ENCODE data around the gene OSGIN1.

The OSGIN1 gene

DNA sequence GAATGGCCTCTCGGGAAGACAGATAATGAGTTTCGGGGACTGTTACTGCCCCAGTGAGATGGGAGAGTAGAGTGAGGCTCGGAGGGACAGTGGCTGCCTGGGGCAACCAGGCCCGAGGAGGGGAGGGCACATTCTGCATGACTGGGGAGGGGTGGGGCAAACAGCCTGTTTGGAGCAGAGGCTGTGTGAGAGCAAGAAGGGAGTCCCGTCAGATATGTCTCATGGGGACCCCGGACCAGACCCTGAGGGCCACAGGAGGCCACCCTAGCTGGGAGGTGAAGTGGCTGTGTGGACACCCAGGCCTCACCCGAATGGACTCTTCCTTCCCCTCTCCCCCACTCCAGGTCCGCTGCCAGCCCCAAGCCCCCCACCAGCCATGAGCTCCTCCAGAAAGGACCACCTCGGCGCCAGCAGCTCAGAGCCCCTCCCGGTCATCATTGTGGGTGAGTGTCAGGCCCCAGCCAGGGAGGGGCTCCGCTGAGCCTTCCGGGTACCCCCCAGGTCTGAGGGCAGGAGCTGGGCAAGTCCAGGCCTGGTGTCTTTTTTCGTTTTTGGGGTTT, 4.3 kb downstream of the OSGIN1 start:
- H3K27ac ChIP-seq (ENCODE audit: extremely low read depth, low read depth, low read length): no peak overlapping the region
- no peak for TF ChIP-seq RBAK (tag by site-specific recombination; IDR thresholded peaks at IDR 0.05)
- TF ChIP-seq ZNF791 (tag by site-specific recombination; IDR thresholded peaks at IDR 0.05): no peak
- no peak for TF ChIP-seq ZNF777 (tag by site-specific recombination; IDR thresholded peaks at IDR 0.05; ENCODE audit: borderline replicate concordance)
- TF ChIP-seq ZNF211 (tag by site-specific recombination; IDR thresholded peaks at IDR 0.05; ENCODE audit: low read depth): no peak
- TF ChIP-seq ZNF555 (tag by site-specific recombination; conservative IDR thresholded peaks at IDR 0.05): no peak
- TF ChIP-seq SP7 (tag by site-specific recombination; IDR thresholded peaks at IDR 0.05): no peak
- TF ChIP-seq, protein P1, sequence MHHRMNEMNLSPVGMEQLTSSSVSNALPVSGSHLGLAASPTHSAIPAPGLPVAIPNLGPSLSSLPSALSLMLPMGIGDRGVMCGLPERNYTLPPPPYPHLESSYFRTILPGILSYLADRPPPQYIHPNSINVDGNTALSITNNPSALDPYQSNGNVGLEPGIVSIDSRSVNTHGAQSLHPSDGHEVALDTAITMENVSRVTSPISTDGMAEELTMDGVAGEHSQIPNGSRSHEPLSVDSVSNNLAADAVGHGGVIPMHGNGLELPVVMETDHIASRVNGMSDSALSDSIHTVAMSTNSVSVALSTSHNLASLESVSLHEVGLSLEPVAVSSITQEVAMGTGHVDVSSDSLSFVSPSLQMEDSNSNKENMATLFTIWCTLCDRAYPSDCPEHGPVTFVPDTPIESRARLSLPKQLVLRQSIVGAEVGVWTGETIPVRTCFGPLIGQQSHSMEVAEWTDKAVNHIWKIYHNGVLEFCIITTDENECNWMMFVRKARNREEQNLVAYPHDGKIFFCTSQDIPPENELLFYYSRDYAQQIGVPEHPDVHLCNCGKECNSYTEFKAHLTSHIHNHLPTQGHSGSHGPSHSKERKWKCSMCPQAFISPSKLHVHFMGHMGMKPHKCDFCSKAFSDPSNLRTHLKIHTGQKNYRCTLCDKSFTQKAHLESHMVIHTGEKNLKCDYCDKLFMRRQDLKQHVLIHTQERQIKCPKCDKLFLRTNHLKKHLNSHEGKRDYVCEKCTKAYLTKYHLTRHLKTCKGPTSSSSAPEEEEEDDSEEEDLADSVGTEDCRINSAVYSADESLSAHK (tag by site-specific recombination; IDR thresholded peaks at IDR 0.05): no peak
- H3K36me3 ChIP-seq (ENCODE audit: control insufficient read depth in 2 of 2, insufficient read depth in 1 of 2, low read length in 2 of 2): no peaks in the 10 kb centered on the region
- H3K9me3 ChIP-seq (ENCODE audit: control insufficient read depth, insufficient read depth, low read depth, low read length): no peaks in the 10 kb centered on the region
- ChIA-PET CTCF (interaction anchor here (0.7 to 7.4 kb wide), 17 partner anchors 9 to 551 kb away, joined by 3 to 174 read pairs (median 4); no protein-coding TSS in a partner anchor), POLR2A (interaction anchor here (0.6 to 0.8 kb wide), 2 partner anchors 47 to 57 kb away, joined by 3 to 4 read pairs; no protein-coding TSS in a partner anchor)
- no peaks in the 10 kb centered on the region; the same call in 1 of the 2 replicates for H3K4me1 ChIP-seq (ENCODE audit: control insufficient read depth, insufficient read depth, low read length)
- no peak overlapping the region for H3K4me3 ChIP-seq (ENCODE audit: low read depth, low read length)

DNA sequence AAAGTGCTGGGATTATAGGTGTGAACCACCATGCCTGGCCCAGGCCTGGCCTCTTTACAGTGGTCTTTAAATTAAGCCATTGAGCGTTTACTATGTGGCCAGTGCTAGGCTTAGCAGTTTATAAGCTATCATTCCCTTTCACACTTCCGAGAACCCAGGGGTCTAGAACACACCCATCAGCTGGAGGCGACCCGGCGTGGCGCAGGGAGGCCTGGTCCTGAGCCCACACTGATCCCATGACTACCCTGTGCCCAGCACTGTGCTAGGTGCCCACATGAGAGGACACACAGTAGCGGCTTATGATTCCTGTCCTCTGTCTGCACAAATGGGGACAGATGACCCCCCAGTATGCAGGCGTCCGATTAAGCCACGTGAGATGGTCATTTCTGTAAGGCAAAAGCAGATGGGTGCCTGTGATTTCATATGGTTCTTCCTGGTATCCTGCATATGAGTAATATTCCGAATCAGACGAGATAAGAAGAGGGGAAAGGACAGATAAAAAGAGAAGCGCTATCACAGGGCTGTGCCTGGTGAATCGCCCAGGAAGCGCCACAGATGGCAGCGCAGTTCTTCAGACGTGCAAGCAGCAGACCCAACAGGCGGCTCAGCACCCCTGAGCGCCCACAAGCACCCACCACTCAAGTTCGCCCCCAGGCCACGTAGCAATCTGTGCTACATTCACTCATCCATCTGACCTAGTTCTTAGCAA, 5.3 kb downstream of the OSGIN1 start:
- H3K4me1 ChIP-seq (ENCODE audit: control insufficient read depth, insufficient read depth, low read length): no peaks in the 10 kb centered on the region; the same call in 1 of the 2 replicates
- ChIA-PET POLR2A (no interaction called here), CTCF (interaction anchor here (0.6 to 7.4 kb wide), 7 partner anchors 90 to 401 kb away, joined by 3 to 174 read pairs (median 4); no protein-coding TSS in a partner anchor)
- TF ChIP-seq ZNF677 (tag by site-specific recombination; IDR thresholded peaks at IDR 0.05) (no peak), ZNF10 (tag by site-specific recombination; IDR thresholded peaks at IDR 0.05) (no peak), ZNF335 (tag by site-specific recombination; conservative IDR thresholded peaks at IDR 0.05) (no peak), ZNF433 (tag by site-specific recombination; IDR thresholded peaks at IDR 0.05; ENCODE audit: low read depth) (no peak), KLF16 (tag by site-specific recombination; IDR thresholded peaks at IDR 0.05) (no peak), ZNF423 (tag by site-specific recombination; IDR thresholded peaks at IDR 0.05) (no peak), ZNF211 (tag by site-specific recombination; IDR thresholded peaks at IDR 0.05; ENCODE audit: low read depth) (no peak), ZNF830 (tag by site-specific recombination; IDR thresholded peaks at IDR 0.05; ENCODE audit: low read depth) (no peak), ZNF654 (tag by site-specific recombination; IDR thresholded peaks at IDR 0.05; ENCODE audit: low read depth) (no peak), KLF7 (tag by site-specific recombination; IDR thresholded peaks at IDR 0.05; ENCODE audit: borderline replicate concordance) (no peak)
- TF ChIP-seq, protein P2, sequence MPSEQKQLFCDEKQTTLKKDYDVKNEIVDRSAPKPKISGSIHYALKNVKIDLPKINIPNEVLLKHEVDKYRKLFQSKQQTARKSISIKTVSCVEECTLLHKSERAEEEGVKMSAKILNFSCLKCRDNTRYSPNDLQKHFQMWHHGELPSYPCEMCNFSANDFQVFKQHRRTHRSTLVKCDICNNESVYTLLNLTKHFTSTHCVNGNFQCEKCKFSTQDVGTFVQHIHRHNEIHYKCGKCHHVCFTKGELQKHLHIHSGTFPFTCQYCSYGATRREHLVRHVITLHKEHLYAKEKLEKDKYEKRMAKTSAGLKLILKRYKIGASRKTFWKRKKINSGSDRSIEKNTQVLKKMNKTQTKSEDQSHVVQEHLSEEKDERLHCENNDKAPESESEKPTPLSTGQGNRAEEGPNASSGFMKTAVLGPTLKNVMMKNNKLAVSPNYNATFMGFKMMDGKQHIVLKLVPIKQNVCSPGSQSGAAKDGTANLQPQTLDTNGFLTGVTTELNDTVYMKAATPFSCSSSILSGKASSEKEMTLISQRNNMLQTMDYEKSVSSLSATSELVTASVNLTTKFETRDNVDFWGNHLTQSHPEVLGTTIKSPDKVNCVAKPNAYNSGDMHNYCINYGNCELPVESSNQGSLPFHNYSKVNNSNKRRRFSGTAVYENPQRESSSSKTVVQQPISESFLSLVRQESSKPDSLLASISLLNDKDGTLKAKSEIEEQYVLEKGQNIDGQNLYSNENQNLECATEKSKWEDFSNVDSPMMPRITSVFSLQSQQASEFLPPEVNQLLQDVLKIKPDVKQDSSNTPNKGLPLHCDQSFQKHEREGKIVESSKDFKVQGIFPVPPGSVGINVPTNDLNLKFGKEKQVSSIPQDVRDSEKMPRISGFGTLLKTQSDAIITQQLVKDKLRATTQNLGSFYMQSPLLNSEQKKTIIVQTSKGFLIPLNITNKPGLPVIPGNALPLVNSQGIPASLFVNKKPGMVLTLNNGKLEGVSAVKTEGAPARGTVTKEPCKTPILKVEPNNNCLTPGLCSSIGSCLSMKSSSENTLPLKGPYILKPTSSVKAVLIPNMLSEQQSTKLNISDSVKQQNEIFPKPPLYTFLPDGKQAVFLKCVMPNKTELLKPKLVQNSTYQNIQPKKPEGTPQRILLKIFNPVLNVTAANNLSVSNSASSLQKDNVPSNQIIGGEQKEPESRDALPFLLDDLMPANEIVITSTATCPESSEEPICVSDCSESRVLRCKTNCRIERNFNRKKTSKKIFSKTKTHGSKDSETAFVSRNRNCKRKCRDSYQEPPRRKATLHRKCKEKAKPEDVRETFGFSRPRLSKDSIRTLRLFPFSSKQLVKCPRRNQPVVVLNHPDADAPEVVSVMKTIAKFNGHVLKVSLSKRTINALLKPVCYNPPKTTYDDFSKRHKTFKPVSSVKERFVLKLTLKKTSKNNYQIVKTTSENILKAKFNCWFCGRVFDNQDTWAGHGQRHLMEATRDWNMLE (tag by site-specific recombination; conservative IDR thresholded peaks at IDR 0.05; ENCODE audit: low read depth): no peak
- TF ChIP-seq, protein P3, sequence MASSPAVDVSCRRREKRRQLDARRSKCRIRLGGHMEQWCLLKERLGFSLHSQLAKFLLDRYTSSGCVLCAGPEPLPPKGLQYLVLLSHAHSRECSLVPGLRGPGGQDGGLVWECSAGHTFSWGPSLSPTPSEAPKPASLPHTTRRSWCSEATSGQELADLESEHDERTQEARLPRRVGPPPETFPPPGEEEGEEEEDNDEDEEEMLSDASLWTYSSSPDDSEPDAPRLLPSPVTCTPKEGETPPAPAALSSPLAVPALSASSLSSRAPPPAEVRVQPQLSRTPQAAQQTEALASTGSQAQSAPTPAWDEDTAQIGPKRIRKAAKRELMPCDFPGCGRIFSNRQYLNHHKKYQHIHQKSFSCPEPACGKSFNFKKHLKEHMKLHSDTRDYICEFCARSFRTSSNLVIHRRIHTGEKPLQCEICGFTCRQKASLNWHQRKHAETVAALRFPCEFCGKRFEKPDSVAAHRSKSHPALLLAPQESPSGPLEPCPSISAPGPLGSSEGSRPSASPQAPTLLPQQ (tag by site-specific recombination; IDR thresholded peaks at IDR 0.05): no peak
- H3K36me3 ChIP-seq (ENCODE audit: control insufficient read depth in 2 of 2, insufficient read depth in 1 of 2, low read length in 2 of 2): no peaks in the 10 kb centered on the region
- H3K27ac ChIP-seq (ENCODE audit: extremely low read depth, low read depth, low read length): no peak overlapping the region
- no peaks in the 10 kb centered on the region for H3K9me3 ChIP-seq (ENCODE audit: control insufficient read depth, insufficient read depth, low read depth, low read length)
- H3K4me3 ChIP-seq (ENCODE audit: low read depth, low read length): no peak overlapping the region
